Kidney (tissue), 14 donors: Measurements from ENCODE around the gene NDE1. TPM values are rescaled to one million over a fixed set of nuclear protein-coding genes. Genes with fewer than 3 reads are reported as not detected.

Source experiments
- DNase-seq, 5 donors: peaks; one replicate each; pipeline ENCODE4 v3.0.0-alpha.2; 2013 to 2020
- FAIRE-seq: peaks from 2 replicates; lab custom pipeline; 2012; peaks lifted over from hg19 to GRCh38; lab: Jason Lieb, UNC
- H3K27ac ChIP-seq, 2 donors: one replicate each; pipeline ENCODE4 v1.7.0; 2013; ENCODE audit warnings: low read depth in 2 of 2, low read length in 2 of 2, inconsistent platforms in 1 of 2
- H3K27me3 ChIP-seq: one replicate; pipeline ENCODE4 v1.7.1; 2013; ENCODE audit warnings: low read length, inconsistent platforms; ENCODE audit not compliant: control insufficient read depth, insufficient read depth
- H3K36me3 ChIP-seq, 3 donors: one replicate each; pipeline versions ENCODE4 v1.7.0 to v1.7.1; 2013; ENCODE audit warnings: low read length in 3 of 3, control low read depth in 1 of 3, inconsistent platforms in 1 of 3; ENCODE audit not compliant: insufficient read depth in 3 of 3, control insufficient read depth in 2 of 3
- H3K4me1 ChIP-seq, 3 donors: one replicate each; pipeline versions ENCODE4 v1.7.0 to v1.7.1; 2013; ENCODE audit warnings: low read length in 3 of 3, inconsistent platforms in 1 of 3, low read depth in 1 of 3; ENCODE audit not compliant: control insufficient read depth in 2 of 3, insufficient read depth in 2 of 3
- H3K4me3 ChIP-seq, 3 donors: one replicate each; pipeline versions ENCODE4 v1.7.0 to v1.8.1; 2013; ENCODE audit warnings: low read length in 3 of 3, control low read depth in 1 of 3, inconsistent platforms in 1 of 3
- H3K9ac ChIP-seq, 3 donors: one replicate each; pipeline versions ENCODE4 v1.7.0 to v1.7.1; 2013; ENCODE audit warnings: low read length in 3 of 3, control low read depth in 1 of 3, inconsistent platforms in 1 of 3
- H3K9me3 ChIP-seq, 3 donors: one replicate each; pipeline versions ENCODE4 v1.7.0 to v1.7.1; 2013; ENCODE audit warnings: low read length in 3 of 3, control low read depth in 1 of 3, inconsistent platforms in 1 of 3; ENCODE audit not compliant: control insufficient read depth in 2 of 3, insufficient read depth in 1 of 3
- intact Hi-C: fragments of 100-400 bp; cut with DNase I; formaldehyde crosslinking; loops from one replicate; pipeline ENCODE4 v1.11.1; 2022
- polyA plus RNA-seq: library from polyadenylated mRNA; stranded (reverse); fragments of 350-450 nt; fragmentation: Illumina TruSeq; extraction: RNeasy Lipid Tissue Mini Kit (QIAGEN cat#74804); gene quantifications from one replicate; pipeline ENCODE4 v1.2.3, GENCODE V29; 2014; ENCODE audit warnings: low read depth, low replicate concordance; ENCODE audit not compliant: insufficient read depth
- total RNA-seq: library from RNA; stranded (reverse); fragmentation: NEBNext Ultra II Directional; extraction: Animal tissue kit (Norgen Biotek cat#: 25700); gene quantifications from one replicate; pipeline ENCODE4 v1.2.1, GENCODE V29; 2021
- TF ChIP-seq, protein P1 (sequence below): IDR thresholded peaks from 3 replicates; pipeline ENCODE4 v1.5.1; 2012; ENCODE audit warnings: mild to moderate bottlenecking, moderate library complexity, borderline replicate concordance; ENCODE audit not compliant: insufficient read depth; ENCODE audit errors: extremely low read depth
- donor health status: control.
- donor health status: control.
- donor health status: control.
- donor health status: control.
- donor health status: control.
- donor health status: DM: yes; HTN: yes; CAD: no.
- donor health status: Normal renal cell carcinoma (clear cell type).

The NDE1 gene
- total and polyA plus RNA-seq, 2 donors from 2014 or later = 4.6 to 31.7 TPM

DNA sequence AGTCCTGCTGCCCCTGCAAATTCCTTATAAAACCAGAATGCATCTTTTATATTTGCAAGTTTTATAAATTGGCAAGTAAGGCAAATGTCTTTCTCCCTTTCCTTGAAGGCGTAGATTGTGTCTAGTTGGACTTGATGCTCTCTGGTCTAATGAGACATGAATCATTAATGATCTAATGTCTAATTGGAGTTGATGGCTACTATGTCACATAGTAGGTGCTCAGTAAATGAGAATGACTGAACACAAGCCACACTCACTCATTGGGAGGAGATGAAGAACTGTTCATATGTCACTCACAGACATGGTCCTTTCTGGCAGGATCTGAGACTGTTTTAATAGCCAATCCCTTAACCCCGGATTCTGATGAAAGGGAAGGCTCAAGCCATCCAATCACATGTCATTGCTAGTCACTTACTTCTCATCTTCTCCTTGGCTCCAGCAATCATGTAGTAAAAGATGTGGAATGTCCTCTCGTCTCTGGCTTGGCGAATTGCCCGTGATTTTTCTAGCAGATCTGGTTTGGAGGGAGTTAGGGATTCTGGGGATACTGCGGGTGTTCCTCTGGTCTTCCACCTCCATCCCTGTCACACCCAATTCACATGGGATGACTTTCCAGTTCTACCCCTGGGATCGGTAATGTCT, 125.7 kb downstream of the NDE1 start:
- Histone ChIP-seq H3K9ac (no peak overlapping the region), H3K27me3 (no peaks in the 10 kb centered on the region), H3K36me3 (no peaks in the 10 kb centered on the region), H3K4me1 (no peaks in the 10 kb centered on the region), H3K4me3 (no peak overlapping the region), H3K27ac (no peak overlapping the region), H3K9me3 (no peaks in the 10 kb centered on the region)
- peak in 1 of 5 donors; percentile 37 for DNase-seq
- no peak for FAIRE-seq
- intact Hi-C loops = no loop called here
- TF ChIP-seq, protein P1, sequence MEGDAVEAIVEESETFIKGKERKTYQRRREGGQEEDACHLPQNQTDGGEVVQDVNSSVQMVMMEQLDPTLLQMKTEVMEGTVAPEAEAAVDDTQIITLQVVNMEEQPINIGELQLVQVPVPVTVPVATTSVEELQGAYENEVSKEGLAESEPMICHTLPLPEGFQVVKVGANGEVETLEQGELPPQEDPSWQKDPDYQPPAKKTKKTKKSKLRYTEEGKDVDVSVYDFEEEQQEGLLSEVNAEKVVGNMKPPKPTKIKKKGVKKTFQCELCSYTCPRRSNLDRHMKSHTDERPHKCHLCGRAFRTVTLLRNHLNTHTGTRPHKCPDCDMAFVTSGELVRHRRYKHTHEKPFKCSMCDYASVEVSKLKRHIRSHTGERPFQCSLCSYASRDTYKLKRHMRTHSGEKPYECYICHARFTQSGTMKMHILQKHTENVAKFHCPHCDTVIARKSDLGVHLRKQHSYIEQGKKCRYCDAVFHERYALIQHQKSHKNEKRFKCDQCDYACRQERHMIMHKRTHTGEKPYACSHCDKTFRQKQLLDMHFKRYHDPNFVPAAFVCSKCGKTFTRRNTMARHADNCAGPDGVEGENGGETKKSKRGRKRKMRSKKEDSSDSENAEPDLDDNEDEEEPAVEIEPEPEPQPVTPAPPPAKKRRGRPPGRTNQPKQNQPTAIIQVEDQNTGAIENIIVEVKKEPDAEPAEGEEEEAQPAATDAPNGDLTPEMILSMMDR = no peak

Other genes with a start within 250 kb of the NDE1 start
- 48.8 TPM for gene BMERB1, start 215.7 kb upstream of the NDE1 start, total RNA-seq
- gene BMERB1, start 215.7 kb upstream of the NDE1 start, polyA plus RNA-seq = 33.4 TPM
- gene MARF1, start 7.1 kb upstream of the NDE1 start, total RNA-seq = 80.7 TPM
- 17.5 TPM for gene MARF1, start 7.1 kb upstream of the NDE1 start, polyA plus RNA-seq
- 175 TPM for gene MYH11, start 206.8 kb downstream of the NDE1 start, total RNA-seq
- gene MYH11, start 206.8 kb downstream of the NDE1 start, polyA plus RNA-seq = 40.2 TPM
- gene CEP20, start 238.4 kb downstream of the NDE1 start, total RNA-seq = 28.9 TPM
- gene CEP20, start 238.4 kb downstream of the NDE1 start, polyA plus RNA-seq = 24.8 TPM